HG02678 (cell line): ENCODE results near the gene LRRC15.

Source experiments
- ATAC-seq: cut with Tn5 transposase; IDR thresholded peaks from one replicate; pipeline ENCODE4 v1.9.1; 2021; ENCODE audit warnings: mild to moderate bottlenecking, moderate library complexity; ENCODE audit not compliant: unreplicated experiment

Gene LRRC15

GRCh38 chr3:194305356-194306108 is 64.0 kb downstream of the LRRC15 start:
- no peak for ATAC-seq
